GM18907 (cell line): Measurements from ENCODE around the gene ADAMTS14.
"Not testable (repeated sequence)": the region's sequence is repeated elsewhere in the genome, so short reads cannot be mapped to it uniquely, and the experiment has no call there.

Experiments used
- ATAC-seq: cut with Tn5 transposase; IDR thresholded peaks from one replicate; pipeline ENCODE4 v1.9.1; 2021; ENCODE audit warnings: mild to moderate bottlenecking, moderate library complexity; ENCODE audit not compliant: unreplicated experiment

The ADAMTS14 gene

DNA sequence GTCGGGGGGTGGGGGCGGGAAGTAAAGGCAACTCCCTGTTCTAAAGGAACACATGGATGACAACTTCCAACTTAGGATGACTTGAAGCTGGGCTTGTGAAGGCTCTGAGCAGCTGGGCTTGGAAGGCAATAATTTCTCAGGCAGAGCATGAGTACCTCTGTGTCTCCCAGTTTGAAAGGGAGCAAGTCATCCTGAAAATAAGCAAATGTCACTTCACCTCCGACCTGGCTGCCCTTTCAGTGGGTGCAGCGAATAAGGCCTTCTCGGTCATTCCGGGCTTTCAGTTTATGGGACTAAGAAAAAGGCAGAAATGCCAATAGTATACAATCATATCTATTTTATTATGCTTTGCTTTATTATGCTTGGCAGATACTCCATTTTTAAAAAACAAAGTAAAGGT is 15.3 kb upstream of the ADAMTS14 start:
- no peak for ATAC-seq

DNA sequence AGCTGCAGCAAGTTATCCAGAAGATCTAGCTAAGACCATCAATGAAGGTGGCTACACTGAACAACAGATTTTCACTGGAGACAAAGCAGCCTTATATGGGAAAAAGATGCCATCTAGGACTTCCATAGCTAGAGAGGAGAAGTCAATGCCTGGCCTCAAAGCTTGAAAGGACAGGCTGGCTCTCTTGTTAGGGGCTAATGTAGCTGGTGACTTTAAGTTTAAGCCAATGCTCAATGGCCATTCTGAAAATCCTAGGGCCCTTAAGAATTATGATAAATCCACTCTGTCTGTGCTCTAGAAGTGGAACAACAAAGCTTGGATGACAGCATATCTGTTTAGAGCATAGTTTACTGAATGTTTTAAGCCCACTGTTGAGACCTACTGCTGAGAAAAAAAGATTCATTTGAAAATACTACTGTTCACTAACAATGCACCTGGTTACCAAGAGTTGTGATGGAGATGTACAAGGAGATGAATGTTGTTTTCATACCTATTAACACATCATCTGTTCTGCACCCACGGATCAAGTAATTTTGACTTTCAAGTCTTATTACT is 13.6 kb upstream of the ADAMTS14 start:
- ATAC-seq, result no peak

DNA sequence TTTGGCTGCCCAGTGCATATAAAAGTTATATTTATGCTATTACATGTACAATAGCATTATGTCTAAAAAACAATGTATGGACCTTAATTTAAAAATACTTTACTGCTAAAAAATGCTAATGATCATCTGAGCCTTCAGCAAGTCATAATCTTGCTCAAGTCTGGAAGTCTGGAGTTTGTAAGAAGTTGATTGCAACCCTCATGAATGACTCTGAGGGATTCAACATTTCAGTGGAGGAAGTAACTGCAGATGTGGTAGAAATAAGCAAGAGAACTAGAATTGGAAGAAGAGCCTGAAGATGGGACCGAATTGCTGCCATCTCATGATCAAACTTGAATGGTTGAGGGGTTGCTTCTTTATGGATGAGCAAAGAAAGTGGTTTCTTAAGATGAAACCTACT is 13.0 kb upstream of the ADAMTS14 start:
- ATAC-seq, result no peak

DNA sequence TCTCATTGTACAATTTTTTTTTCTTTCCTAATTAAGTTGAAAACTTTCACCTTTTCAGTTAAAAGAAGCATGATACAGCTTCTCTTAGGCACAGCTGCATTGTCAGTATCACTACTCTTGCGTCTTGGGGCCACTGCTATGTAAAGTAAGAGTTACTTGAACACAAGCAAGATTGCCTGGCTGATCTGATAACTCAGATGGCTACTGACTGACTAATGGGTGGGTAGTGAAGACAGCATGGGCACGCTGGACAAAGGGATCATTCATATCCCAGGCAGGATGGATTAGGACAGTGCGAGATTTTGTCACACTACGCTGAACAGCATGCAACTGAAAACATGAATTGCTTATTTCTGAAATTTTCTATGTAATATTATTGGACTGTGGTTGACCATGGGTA is 11.6 kb upstream of the ADAMTS14 start:
- no peak for ATAC-seq

DNA sequence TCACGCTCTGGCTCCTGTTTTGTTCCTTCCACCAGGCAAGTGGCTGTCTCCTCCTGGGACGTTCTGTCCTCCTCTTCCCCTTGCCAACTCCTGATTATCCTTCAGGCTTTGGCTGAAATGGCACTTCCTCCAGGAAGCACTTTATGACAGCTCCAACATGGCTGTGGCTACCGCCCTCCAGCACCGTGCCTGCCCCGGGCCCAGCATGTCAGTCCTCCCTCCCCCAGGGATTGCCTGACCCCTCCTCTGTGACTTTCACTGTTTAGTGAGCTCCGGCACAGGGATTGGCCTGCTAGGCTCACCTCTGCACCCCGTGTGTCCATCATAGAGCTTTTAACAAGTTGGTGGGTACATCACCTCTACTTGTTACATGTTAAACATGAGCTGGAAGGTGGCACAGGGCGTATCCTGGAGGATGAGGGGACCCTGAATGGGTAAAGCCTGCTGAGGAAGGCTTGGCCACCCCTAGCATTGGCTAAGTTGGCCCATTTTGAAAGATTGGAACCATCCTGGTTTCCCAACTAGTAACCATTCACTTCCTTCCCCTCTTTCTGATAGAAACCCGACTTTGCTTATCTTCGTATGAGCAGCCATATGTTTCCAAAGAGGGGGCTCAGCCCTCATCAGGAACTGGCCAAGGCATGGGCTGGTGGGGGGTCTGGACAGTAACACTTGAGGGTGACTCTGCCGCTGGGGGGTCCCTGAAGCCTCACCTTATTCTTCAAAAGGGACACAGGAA is 10.5 kb upstream of the ADAMTS14 start:
- no peak for ATAC-seq

DNA sequence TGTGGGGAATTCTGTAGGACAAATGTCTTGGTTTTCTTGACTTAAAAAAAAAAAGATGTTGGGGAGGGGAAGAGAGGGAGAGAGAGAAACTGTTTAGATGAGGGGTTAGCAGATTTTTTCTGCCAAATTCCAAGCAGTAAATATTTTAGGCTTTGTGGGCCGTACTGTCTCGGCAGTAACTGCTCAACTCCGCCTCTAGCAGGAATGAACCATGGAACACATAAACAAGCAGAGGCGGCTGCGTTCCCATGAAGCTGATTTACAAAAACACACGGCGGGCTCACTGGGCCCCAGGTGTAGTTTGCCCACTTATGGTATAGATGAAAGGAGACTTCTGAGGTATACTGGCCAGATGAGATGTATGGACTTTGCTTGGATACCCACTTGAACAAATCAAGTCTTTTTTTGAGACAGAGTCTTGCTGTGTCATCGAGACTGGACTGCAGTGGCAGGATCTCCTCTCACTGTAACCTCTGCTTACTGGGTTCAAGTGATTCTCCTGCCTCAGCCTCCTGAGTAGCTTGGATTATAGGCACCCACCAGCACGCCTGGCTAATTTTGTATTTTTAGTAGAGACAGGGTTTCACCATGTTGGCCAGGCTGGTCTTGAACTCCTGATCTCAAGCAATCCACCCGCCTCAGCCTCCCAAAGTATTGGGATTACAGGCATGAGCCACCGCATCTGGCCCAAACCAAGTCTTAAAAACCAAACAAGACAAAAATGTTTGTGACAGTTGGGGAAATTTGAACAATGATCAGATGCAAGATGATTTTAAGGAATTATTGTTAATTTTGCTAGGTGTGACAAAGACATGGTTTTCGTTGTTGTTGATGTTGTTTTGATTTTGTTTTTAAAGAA is 9.7 kb upstream of the ADAMTS14 start:
- ATAC-seq, result no peak

DNA sequence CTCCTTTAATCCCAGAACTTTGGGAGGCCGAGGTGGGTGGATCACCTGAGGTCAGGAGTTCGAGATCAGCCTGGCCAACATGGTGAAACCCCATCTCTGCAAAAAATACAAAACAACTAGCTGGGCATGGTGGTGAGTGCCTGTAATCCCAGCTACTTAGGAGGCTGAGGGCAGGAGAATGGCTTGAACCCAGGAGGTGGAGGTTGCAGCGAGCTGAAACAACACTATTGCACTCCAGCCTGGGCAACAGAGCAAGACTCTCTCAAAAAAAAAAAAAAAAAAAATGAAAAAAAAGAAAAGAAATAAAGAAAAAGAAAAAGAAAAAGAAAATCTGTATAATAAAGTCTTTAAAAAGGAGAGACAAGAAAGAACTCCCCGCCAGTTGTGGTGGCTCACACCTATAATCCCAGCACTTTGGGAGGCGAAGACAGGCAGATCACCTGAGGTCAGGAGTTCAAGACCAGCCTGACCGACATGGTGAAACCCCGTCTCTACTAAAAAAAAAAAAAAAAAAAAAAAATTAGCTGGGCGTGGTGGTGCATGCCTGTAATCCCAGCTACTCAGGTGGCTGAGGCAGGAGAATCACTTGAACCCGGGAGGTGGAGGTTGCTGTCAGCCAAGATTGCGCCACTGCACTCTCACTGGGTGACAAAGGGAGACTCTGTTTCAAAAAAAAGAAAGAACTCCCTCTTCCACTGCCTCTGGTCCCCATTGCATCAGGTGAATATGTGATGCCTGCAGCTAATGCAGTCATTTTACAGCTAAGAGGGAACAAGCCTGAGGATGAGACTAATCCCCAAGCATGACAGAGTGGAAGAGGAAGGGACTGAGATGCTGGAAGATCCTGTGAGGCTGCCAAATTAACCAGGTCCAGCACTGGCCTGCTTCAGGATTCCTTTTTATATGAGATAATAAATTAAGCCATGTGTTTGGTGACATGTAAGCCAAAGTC is 8.6 kb upstream of the ADAMTS14 start:
- not testable (repeated sequence) for ATAC-seq

DNA sequence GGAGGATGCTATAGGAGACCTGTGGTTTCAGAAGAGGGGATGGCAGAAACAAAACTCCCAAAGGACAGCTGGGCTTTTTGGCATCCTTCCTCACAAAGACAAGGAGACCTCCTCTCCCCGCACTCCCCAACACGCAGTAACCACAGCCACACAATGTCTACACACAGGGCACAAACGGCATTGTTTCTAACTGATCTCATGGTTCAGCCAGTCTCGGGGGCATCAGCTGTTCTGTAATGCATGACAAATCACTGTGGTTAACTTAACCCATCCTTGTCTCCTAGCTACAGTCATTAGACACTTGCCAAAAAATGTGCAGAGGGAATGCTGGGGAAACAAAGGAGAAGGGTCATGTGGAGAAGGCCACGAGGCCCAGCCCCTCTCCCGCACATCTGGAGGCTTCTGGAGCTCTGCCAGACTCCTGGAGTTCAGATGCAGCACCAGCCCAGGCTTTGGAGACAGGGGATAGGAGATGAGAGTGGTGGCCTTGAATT is 7.6 kb upstream of the ADAMTS14 start:
- ATAC-seq, result no peak

DNA sequence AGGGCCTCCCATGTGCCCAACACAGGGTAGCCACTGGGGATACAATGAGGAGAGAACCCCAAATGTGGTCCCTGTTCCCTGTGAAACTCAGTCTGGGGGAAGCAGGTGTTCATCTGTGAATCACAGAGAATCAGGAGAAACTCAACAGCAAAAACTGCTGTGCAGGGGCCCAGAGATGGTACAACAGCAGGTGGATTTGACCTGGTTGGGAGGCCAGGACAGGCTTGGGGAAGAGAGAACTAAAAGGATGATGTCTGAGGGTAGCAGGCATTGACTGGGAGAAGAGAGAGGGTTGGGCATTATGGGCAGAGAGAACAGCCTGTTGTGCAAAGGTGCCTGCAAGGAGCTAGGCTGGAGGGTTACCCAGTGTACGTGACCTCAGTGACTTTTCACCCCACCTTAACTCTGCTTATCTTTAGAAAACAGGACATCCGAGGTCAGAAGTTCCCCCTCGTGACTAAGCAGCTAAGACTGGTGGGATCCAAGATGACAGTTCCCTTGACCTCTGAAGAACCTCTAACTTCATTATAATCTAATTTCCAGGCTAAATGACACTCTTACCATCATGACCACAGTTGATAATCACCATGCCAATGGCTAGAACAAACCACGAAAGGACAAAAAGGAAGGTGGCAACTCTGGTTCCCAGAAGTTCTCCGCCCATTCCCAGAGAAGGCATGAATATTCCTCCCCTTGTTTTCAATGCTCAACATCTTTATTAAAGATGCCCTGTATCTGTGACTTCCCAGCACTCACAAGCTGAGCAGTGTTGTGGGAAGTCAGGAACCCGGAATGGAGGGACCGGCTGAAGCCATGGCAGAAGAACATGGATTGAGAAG is 5.1 kb upstream of the ADAMTS14 start:
- no peak for ATAC-seq

DNA sequence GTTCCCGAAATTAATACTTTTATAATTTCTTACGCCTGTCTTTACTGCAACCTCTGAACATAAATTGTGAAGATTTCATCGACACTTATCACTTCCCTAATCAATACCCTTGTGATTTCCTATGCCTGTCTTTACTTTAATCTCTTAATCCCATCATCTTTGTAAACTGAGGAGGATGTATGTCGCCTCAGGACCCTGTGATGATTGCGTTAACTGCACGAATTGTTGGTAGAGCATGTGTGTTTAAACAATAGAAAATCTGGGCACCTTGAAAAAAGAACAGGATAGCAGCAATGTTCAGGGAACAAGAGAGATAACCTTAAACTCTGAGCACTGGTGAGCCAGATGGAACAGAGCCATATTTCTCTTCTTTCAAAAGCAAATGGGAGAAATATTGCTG is 4.5 kb upstream of the ADAMTS14 start:
- not testable (repeated sequence) for ATAC-seq

DNA sequence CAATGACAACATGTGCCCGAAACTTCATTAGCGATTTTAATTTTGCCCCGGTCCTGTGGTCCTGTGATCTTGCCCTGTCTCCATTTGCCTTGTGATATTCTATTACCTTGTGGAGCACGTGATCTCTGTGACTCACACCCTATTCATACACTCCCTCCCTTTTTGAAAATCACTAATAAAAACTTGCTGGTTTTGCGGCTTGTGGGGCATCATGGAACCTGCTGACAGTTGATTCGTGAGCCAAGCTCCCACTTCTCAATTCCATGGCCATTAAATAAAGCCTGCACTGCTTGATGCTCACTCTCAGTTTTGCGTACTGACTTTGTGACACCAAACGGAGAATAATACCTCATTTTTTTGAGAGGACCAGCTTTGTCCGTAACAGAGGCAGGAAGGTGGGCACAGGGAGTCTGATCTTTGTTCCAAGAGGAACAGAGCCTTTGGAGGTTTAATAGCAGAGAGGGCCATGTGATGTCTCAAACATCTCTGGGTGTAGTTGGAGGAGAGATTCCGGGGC is 3.8 kb upstream of the ADAMTS14 start:
- no peak for ATAC-seq

DNA sequence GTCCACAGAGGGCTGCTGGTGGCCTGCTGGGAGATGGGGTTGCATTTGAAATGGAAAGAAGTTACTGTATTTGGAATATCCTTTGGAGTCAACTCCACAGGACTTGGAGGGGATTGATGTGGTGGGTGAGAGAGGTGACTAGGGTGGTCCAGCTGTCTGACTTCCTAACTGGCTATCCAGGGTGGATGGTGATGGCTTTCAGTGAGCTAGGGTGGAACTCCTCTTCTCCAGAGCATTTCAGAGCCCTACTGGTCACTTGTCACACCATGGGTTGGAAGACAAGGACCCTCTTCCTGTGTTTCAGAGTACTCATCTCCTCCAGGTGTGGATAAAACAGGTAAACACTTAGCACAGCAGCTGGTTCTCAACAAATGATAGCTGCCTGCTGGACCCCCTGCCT is 3.3 kb upstream of the ADAMTS14 start:
- no peak for ATAC-seq

DNA sequence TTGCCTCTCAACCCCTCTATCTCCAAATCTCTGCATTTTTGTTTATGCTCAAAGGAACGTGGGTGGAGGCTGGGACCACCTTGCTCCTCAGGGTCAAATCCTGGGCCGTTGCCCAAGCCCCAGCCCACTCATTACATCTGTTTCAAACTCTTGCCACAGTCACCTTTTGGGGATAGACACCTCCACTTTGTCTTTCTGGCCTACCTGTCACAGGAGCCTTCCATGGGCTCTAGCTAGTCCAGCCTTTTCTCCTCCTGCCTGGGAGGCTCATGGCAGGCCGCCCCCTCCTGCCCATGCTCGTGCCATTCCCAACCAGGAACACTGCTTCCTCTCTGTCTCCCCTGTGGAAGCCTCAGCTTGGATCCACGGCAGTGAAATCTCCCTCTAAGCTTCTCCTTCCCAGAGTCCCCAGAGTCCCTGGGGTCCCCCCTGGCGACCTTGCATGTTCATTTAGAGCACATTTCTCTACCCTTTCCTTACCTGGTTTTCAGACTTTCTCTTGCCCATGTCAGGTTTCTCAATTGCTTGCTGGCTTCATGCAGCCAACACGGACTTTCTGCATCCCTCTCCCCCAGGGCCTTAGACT is 2.5 kb upstream of the ADAMTS14 start:
- ATAC-seq, result no peak

DNA sequence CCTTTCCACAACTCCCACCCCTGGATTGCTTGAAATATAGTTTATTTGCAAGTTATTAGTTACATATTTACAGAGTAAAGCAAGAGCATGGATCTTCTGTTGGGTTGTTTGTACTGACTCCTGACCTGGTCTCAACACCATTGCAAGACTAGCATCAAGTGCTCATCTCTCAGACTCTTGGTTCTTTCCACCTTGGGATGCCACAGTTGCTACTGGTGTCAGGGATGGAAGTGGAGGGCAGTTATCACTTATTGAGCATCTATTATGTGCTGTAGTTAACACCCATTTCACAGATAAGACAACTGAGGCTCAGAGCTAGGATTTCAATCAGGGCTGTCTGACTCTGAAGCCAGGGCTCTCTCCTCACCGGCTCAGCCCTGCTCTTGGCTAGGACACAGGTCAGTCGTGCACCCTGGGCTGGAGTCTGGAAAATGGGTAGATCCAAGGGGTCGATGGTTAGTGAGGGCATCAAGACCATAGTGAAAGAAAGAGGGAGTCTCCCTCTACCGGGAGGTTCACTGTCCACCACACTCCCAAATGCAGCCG is 614 bp upstream of the ADAMTS14 start:
- ATAC-seq, result no peak

DNA sequence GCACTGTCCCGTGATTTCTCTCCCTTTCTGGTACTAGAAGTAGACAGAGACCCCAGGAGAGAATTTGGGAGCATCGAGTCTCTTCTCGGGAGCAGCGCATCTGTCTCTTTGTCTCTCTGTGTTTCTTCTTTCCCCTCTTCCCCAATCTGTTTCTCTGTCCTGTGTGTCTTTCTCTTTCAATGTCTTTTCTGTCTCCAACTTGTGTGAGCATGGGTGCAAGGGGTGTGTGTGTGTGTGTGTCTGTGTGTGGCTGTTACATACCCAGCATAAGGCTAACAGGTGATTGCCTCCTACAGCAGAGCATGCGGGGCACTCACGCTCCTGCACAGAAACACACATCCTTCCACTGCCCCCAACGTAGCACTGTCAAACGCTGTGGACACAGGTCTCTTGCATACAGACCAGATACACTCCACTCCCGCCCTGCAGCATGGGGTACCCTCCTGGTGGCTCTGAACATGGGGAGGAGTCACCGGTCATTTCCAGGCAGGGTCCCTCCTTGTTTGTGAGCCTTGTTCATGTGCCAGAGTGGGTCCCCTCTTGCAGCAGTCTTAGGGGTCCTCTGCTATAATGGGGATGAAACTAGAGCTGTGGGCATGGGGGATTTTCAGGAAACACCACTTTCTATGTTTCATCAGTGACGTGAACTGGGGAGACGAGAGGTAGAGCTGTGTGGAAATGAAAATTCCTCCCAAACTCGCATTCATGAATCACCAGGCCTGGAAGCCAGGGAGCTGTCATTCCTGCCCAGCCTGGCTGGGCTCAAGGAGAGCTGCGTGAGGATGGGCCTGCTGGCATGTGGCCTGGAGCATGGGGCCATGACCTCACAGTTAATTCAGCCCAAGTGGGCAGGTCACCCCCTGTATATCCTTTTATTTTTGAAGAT is 980 bp downstream of the ADAMTS14 start:
- ATAC-seq, result no peak

DNA sequence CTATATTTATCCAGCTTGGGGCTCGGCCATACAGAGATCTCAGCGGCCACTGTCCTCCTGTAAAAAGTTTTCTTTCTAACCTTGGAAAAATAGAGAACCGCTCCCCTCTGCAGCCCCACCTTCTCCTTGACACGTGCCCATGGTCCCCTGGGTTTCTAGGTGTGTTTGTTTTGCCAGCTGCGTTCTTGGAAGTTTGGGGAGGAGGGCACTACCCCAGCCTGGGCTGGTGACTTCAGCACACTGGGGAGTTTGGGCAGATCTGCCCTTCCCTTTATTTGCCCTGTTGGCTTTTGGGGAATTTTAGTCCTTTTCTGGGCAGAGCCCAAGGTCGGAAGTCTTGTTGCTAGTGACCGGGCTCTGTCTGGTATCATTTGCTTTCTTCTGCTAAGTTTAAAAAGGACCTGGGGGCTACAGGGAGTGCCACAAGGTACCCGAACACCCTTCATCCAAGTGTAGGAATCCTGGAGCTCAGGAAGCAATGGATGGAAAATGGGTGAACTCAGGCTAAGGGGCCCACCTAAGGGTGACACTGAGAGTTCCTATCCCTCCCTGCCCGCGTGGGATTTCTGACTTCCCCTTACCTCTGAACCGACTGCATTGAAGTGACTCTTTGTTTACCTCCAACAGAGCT is 1.7 kb downstream of the ADAMTS14 start:
- ATAC-seq, result no peak
